ENCODE data around the gene CEP131. TPM values are rescaled to one million over a fixed set of nuclear protein-coding genes. Genes with fewer than 3 reads are reported as not detected.

CEP131 gene
- total RNA-seq, 1 donor from 2014 or later: 28.7 TPM

DNA sequence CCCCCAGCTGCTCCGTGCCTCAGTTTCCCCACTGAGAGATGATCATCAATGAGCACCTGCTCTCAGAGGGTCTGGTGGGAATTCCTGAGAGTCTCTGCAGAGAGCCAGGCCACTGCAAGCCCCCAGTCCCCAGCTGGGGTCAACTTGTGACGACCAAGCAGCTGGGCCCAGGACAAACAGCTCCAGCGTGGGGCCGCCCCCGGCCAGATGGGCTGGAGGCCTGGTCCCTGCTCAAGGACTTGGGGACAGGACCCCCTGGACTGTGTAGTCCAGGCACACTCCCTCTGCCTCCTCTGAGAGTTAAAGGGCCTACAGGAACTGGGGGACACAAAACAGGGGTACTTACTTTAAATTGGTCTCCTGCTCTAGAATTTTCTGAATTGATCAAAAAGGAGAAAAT, 40.2 kb downstream of the CEP131 start:
- DNase-seq (ENCODE audit: low read depth): no peak
- TF ChIP-seq, protein P1, sequence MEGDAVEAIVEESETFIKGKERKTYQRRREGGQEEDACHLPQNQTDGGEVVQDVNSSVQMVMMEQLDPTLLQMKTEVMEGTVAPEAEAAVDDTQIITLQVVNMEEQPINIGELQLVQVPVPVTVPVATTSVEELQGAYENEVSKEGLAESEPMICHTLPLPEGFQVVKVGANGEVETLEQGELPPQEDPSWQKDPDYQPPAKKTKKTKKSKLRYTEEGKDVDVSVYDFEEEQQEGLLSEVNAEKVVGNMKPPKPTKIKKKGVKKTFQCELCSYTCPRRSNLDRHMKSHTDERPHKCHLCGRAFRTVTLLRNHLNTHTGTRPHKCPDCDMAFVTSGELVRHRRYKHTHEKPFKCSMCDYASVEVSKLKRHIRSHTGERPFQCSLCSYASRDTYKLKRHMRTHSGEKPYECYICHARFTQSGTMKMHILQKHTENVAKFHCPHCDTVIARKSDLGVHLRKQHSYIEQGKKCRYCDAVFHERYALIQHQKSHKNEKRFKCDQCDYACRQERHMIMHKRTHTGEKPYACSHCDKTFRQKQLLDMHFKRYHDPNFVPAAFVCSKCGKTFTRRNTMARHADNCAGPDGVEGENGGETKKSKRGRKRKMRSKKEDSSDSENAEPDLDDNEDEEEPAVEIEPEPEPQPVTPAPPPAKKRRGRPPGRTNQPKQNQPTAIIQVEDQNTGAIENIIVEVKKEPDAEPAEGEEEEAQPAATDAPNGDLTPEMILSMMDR (conservative IDR thresholded peaks at IDR 0.05; ENCODE audit: low read depth, low read length): no peak
- no peak overlapping the region for H3K4me3 ChIP-seq (ENCODE audit: low read depth, low read length)

- TF ChIP-seq, protein P1 (conservative IDR thresholded peaks at IDR 0.05; ENCODE audit: low read depth, low read length): no peak
Measured at GRCh38 chr17:81181811-81182185, 41.0 kb downstream of the CEP131 start.

GRCh38 chr17:81180836-81181810, 41.6 kb downstream of the CEP131 start:
- no peak for DNase-seq (ENCODE audit: low read depth)
- no peak overlapping the region for H3K4me3 ChIP-seq (ENCODE audit: low read depth, low read length)
- TF ChIP-seq, protein P1 (conservative IDR thresholded peaks at IDR 0.05; ENCODE audit: low read depth, low read length): no peak

More at GRCh38 chr17:81181811-81182185, 41.0 kb downstream of the CEP131 start:
- no peak for DNase-seq (ENCODE audit: low read depth)
- H3K4me3 ChIP-seq (ENCODE audit: low read depth, low read length): no peak overlapping the region

DNA sequence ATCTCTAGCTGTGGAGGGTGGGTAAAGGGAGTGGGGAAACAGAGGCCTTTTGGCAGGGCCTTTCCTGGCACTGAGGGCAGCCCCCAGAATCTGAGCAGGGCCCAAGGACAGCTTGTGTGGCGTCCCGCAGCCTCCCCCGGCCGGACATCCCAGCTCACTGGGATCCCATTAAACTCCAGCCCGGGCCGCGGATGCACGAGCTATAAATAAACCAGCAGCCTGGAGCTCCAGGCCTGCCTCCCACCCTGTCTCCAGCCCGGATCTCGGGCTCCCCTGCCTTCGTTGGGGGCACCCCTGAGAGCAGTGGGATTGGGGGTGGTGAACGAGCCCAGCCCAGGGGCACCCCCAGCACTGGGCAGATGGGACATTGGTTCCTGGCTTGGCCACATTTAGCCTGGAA, 42.9 kb downstream of the CEP131 start:
- TF ChIP-seq, protein P1 (conservative IDR thresholded peaks at IDR 0.05; ENCODE audit: low read depth, low read length): no peak
- no peak overlapping the region for H3K4me3 ChIP-seq (ENCODE audit: low read depth, low read length)
- no peak for DNase-seq (ENCODE audit: low read depth)

GRCh38 chr17:81179220-81179619, 43.5 kb downstream of the CEP131 start:
- no peak overlapping the region for H3K4me3 ChIP-seq (ENCODE audit: low read depth, low read length)
- TF ChIP-seq, protein P1 (conservative IDR thresholded peaks at IDR 0.05; ENCODE audit: low read depth, low read length): no peak
- no peak for DNase-seq (ENCODE audit: low read depth)

GRCh38 chr17:81178136-81179091, 44.4 kb downstream of the CEP131 start:
- TF ChIP-seq, protein P1 (conservative IDR thresholded peaks at IDR 0.05; ENCODE audit: low read depth, low read length): no peak
- no peak for DNase-seq (ENCODE audit: low read depth)
- no peak overlapping the region for H3K4me3 ChIP-seq (ENCODE audit: low read depth, low read length)

All from epithelial cell of proximal tubule (primary cell).